ENCODE results near the gene NUP54.

The NUP54 gene

GRCh38 chr4:76179398-76180318 is 31.5 kb upstream of the NUP54 start:
- TF ChIP-seq POLR2AphosphoS5 (IDR thresholded peaks at IDR 0.05; ENCODE audit: low read depth) (no peak), CTCF (IDR thresholded peaks at IDR 0.05; ENCODE audit: insufficient read depth, low read length) (peak; percentile 76)
- H3K27me3 ChIP-seq (ENCODE audit: insufficient read depth, poor library complexity, severe bottlenecking) = no peaks in the 10 kb centered on the region
- no peak overlapping the region for H3K27ac ChIP-seq (replicated peaks)
- no peak overlapping the region for H3K4me3 ChIP-seq (replicated peaks; ENCODE audit: insufficient read depth, low read length)
- DNase-seq (ENCODE audit: low read depth in 1 of 2, low spot score in 1 of 2) = peak; percentile 34 to 82

GRCh38 chr4:76178296-76178695 is 30.1 kb upstream of the NUP54 start:
- Histone ChIP-seq H3K27me3 (ENCODE audit: insufficient read depth, poor library complexity, severe bottlenecking) (no peaks in the 10 kb centered on the region), H3K4me3 (replicated peaks; ENCODE audit: insufficient read depth, low read length) (no peak overlapping the region), H3K27ac (replicated peaks) (no peak overlapping the region)
- DNase-seq (ENCODE audit: low read depth in 1 of 2, low spot score in 1 of 2) = no peak
- TF ChIP-seq GABPA (IDR thresholded peaks at IDR 0.05; ENCODE audit: low read depth) = no peak
- TF ChIP-seq POLR2AphosphoS5 (IDR thresholded peaks at IDR 0.05; ENCODE audit: low read depth) = no peak
- no peak for TF ChIP-seq CTCF (IDR thresholded peaks at IDR 0.05; ENCODE audit: insufficient read depth, low read length)
- TF ChIP-seq SPI1 (IDR thresholded peaks at IDR 0.05; ENCODE audit: borderline replicate concordance, low read depth) = no peak
- TF ChIP-seq REST (IDR thresholded peaks at IDR 0.05; ENCODE audit: insufficient replicate concordance, low read depth) = no peak

GRCh38 chr4:76177709-76178108 is 29.5 kb upstream of the NUP54 start:
- TF ChIP-seq REST (IDR thresholded peaks at IDR 0.05; ENCODE audit: insufficient replicate concordance, low read depth) (no peak), GABPA (IDR thresholded peaks at IDR 0.05; ENCODE audit: low read depth) (no peak), SPI1 (IDR thresholded peaks at IDR 0.05; ENCODE audit: borderline replicate concordance, low read depth) (no peak), CTCF (IDR thresholded peaks at IDR 0.05; ENCODE audit: insufficient read depth, low read length) (no peak), POLR2AphosphoS5 (IDR thresholded peaks at IDR 0.05; ENCODE audit: low read depth) (no peak)
- Histone ChIP-seq H3K27me3 (ENCODE audit: insufficient read depth, poor library complexity, severe bottlenecking) (no peaks in the 10 kb centered on the region), H3K4me3 (replicated peaks; ENCODE audit: insufficient read depth, low read length) (no peak overlapping the region), H3K27ac (replicated peaks) (no peak overlapping the region)
- no peak for DNase-seq (ENCODE audit: low read depth in 1 of 2, low spot score in 1 of 2)

All from HL-60 (cell line).